ENCODE data around the gene MGAT5B. TPM values are rescaled to one million over a fixed set of nuclear protein-coding genes. Genes with fewer than 3 reads are reported as not detected.

MGAT5B gene
- total RNA-seq, 1 experiment from 2014 or later: 4.4 TPM

GRCh38 chr17:76820561-76820960 lies 47.6 kb upstream of the MGAT5B start:
- no peak for DNase-seq (ENCODE audit: low read depth, low spot score)
- BruUV-seq (replicated peaks): no TSS peak

DNA sequence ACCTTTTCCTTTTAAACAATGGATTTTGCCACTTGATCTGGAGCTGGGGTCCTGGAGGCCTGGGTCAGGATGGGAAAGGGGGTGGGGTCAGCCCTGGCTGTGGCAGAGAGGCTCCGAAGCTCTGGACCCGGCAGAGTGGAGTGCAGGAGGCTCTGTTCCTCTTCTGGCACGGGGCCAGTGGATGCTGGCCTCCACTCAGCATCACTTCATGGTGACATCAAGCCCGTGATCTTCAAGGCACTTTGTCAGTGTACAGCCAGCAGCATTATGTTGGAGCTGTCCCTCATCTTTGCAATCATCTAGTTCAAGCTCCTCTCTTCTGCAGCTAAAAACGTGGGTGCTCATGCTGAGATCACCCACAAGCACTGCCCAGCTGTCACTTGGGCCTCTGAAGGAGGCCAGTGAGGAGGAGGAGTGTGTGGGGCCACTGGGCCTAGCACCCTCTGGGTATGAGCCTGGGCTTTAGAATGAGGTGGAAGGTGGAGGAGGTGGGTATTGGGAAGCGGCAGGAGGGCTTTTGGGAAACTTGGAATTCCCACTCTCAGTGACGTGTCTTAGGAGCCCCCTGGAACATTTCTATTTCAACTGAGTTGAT lies 45.9 kb upstream of the MGAT5B start:
- Histone ChIP-seq H3K4me1 (ENCODE audit: control insufficient read depth in 1 of 2, insufficient read depth in 2 of 2, low read length in 2 of 2) (no peaks in the 10 kb centered on the region), H2AFZ (ENCODE audit: low read depth, low read length, poor library complexity, severe bottlenecking) (no peak overlapping the region), H3K27me3 (ENCODE audit: insufficient read depth, low read length) (peaks cover 4% of the 10 kb centered on the region; the same call in 1 of the 2 replicates), H3K4me2 (ENCODE audit: low read length) (no peak overlapping the region), H4K20me1 (ENCODE audit: insufficient read depth) (no peaks in the 10 kb centered on the region), H3K27ac (ENCODE audit: low read depth, low read length) (no peak overlapping the region), H3K36me3 (ENCODE audit: control insufficient read depth in 1 of 2, insufficient read depth in 2 of 2, low read length in 2 of 2) (no peaks in the 10 kb centered on the region), H3K4me3 (replicated peaks in 1 of 2; ENCODE audit: low read depth in 1 of 2, low read length in 2 of 2) (no peak overlapping the region), H3K9me3 (ENCODE audit: control insufficient read depth in 1 of 2, insufficient read depth in 1 of 2, low read depth in 1 of 2, low read length in 2 of 2) (no peaks in the 10 kb centered on the region), H3K9ac (ENCODE audit: low read length) (no peak overlapping the region), H3K79me2 (ENCODE audit: insufficient read depth, low read length) (no peaks in the 10 kb centered on the region), H3K9me2 (ENCODE audit: insufficient read depth) (no peaks in the 10 kb centered on the region)
- ChIA-PET POLR2A (no interaction called here), RAD21 (ENCODE audit: low non-redundant PET in 1 of 2, low total read pairs in 2 of 2, uncharacterized antibody in 2 of 2, unreplicated experiment in 2 of 2) (no interaction called here), CTCF (interaction anchor here (0.9 kb wide), 1 partner anchor 234 kb away, joined by 4 read pairs; no protein-coding TSS in a partner anchor)
- ATAC-seq (no peak), DNase-seq (ENCODE audit: low read depth, low spot score) (no peak)
- intact Hi-C loops (cut with micrococcal nuclease): no loop called here
- no TSS peak for BruUV-seq (replicated peaks)
- TF ChIP-seq SIN3A (IDR thresholded peaks at IDR 0.05; ENCODE audit: low read depth) (no peak), ZBTB33 (IDR thresholded peaks at IDR 0.05; ENCODE audit: extremely low read depth, insufficient replicate concordance, low read length) (no peak), FOSL1 (IDR thresholded peaks at IDR 0.05; ENCODE audit: low read depth) (no peak), YY1 (IDR thresholded peaks at IDR 0.05; ENCODE audit: extremely low read depth, insufficient replicate concordance, low read depth, low read length) (no peak), ELF1 (IDR thresholded peaks at IDR 0.05; ENCODE audit: borderline replicate concordance, low read depth) (no peak), RAD21 (IDR thresholded peaks at IDR 0.05; ENCODE audit: low read depth) (no peak), TCF7L2 (IDR thresholded peaks at IDR 0.05; ENCODE audit: borderline replicate concordance, extremely low read depth, insufficient read depth, insufficient read length) (no peak), SRF (IDR thresholded peaks at IDR 0.05; ENCODE audit: low read depth) (no peak), POLR2A (IDR thresholded peaks at IDR 0.05; ENCODE audit: borderline replicate concordance, extremely low read depth, insufficient read depth, insufficient read length) (no peak), CTCF (IDR thresholded peaks at IDR 0.05 in 2 of 3, conservative IDR thresholded peaks at IDR 0.05 in 1 of 3; ENCODE audit: borderline replicate concordance in 1 of 3, insufficient read depth in 1 of 3, low read depth in 2 of 3, low read length in 2 of 3) (no peak)

More at GRCh38 chr17:76820561-76820960, 47.6 kb upstream of the MGAT5B start:
- H3K27ac ChIP-seq (ENCODE audit: low read depth, low read length): no peak overlapping the region
- H3K9me2 ChIP-seq (ENCODE audit: insufficient read depth): no peaks in the 10 kb centered on the region
- ATAC-seq: no peak
- no peaks in the 10 kb centered on the region for H3K79me2 ChIP-seq (ENCODE audit: insufficient read depth, low read length)
- ChIA-PET CTCF (no interaction called here), POLR2A (no interaction called here), RAD21 (ENCODE audit: low non-redundant PET in 1 of 2, low total read pairs in 2 of 2, uncharacterized antibody in 2 of 2, unreplicated experiment in 2 of 2) (no interaction called here)
- TF ChIP-seq YY1 (IDR thresholded peaks at IDR 0.05; ENCODE audit: extremely low read depth, insufficient replicate concordance, low read depth, low read length): no peak
- TF ChIP-seq ELF1 (IDR thresholded peaks at IDR 0.05; ENCODE audit: borderline replicate concordance, low read depth): no peak
- no peak for TF ChIP-seq ATF3 (IDR thresholded peaks at IDR 0.05)
- H3K9me3 ChIP-seq (ENCODE audit: control insufficient read depth in 1 of 2, insufficient read depth in 1 of 2, low read depth in 1 of 2, low read length in 2 of 2): no peaks in the 10 kb centered on the region
- H4K20me1 ChIP-seq (ENCODE audit: insufficient read depth): no peaks in the 10 kb centered on the region
- H3K4me3 ChIP-seq (replicated peaks in 1 of 2; ENCODE audit: low read depth in 1 of 2, low read length in 2 of 2): no peak overlapping the region
- no peaks in the 10 kb centered on the region for H3K36me3 ChIP-seq (ENCODE audit: control insufficient read depth in 1 of 2, insufficient read depth in 2 of 2, low read length in 2 of 2)
- H3K9ac ChIP-seq (ENCODE audit: low read length): no peak overlapping the region
- peaks cover 2 to 8% of the 10 kb centered on the region in 2 experiments; a peak in 3 of 4 replicates for H3K4me1 ChIP-seq (ENCODE audit: control insufficient read depth in 1 of 2, insufficient read depth in 2 of 2, low read length in 2 of 2)
- peaks cover 4% of the 10 kb centered on the region; the same call in 1 of the 2 replicates for H3K27me3 ChIP-seq (ENCODE audit: insufficient read depth, low read length)
- H2AFZ ChIP-seq (ENCODE audit: low read depth, low read length, poor library complexity, severe bottlenecking): no peak overlapping the region
- no peak overlapping the region for H3K4me2 ChIP-seq (ENCODE audit: low read length)
- intact Hi-C loops (cut with micrococcal nuclease): no loop called here
